ENCODE measurements around the gene GC. TPM values are rescaled to one million over a fixed set of nuclear protein-coding genes. Genes with fewer than 3 reads are reported as not detected.
"Not testable (repeated sequence)": the region's sequence is repeated elsewhere in the genome, so short reads cannot be mapped to it uniquely, and the experiment has no call there.

GC gene
- total RNA-seq, 1 experiment from 2014 or later: not detected

DNA sequence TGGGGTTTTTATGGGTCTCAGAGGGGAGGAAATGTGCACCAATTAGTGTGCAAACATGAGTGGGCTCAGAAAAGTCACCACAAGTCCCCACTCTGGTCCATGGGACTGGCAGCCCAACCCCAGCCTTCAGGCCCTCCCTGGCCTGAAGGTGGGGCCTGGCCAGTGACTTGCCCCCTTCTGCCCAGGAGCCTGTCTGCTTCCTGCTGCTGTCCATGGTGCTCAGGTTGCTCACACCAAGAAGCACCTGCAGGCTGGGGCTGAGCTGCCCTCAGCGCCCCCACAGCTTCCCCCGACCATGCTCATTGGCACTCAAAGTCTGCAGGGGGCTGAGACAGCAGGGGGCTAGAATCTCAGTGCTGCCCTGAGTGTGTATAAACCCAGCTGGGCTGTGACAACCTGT lies 30.6 kb upstream of the GC start:
- Histone ChIP-seq H3K27ac (ENCODE audit: insufficient read length, low read depth, low read length) (no peak overlapping the region), H3K4me2 (ENCODE audit: insufficient read depth, insufficient read length, low read length) (no peak overlapping the region), H3K23ac (ENCODE audit: insufficient read length, low read depth, low read length) (no peak overlapping the region), H2AFZ (ENCODE audit: low read length) (no peak overlapping the region), H4K5ac (ENCODE audit: insufficient read length, low read depth, low read length) (no peak overlapping the region), H3K18ac (ENCODE audit: insufficient read length, low read depth, low read length) (no peak overlapping the region), H2BK15ac (ENCODE audit: low read depth, low read length) (no peak overlapping the region), H3T11ph (ENCODE audit: low read length) (no peak overlapping the region), H2BK5ac (ENCODE audit: insufficient read length, low read length) (no peak overlapping the region), H3K4me1 (ENCODE audit: insufficient read depth, low read length) (no peaks in the 10 kb centered on the region), H3K4ac (ENCODE audit: low read depth, low read length) (no peak overlapping the region), H4K8ac (replicated peaks; ENCODE audit: insufficient read length, low read depth, low read length) (no peak overlapping the region), H2AK5ac (ENCODE audit: insufficient read length, low read length) (no peak overlapping the region), H3K79me1 (ENCODE audit: insufficient read depth, low read depth, low read length, poor library complexity, severe bottlenecking) (no peaks in the 10 kb centered on the region), H4K20me1 (ENCODE audit: control insufficient read depth, insufficient read depth, insufficient read length) (no peaks in the 10 kb centered on the region), H3K9me3 (ENCODE audit: control insufficient read depth, low read depth, low read length) (no peaks in the 10 kb centered on the region), H2BK120ac (ENCODE audit: low read depth, low read length, poor library complexity, severe bottlenecking) (no peak overlapping the region), H3K23me2 (ENCODE audit: insufficient read length, low read depth, low read length, poor library complexity, severe bottlenecking) (no peaks in the 10 kb centered on the region), H3K79me2 (ENCODE audit: insufficient read depth, low read length) (no peaks in the 10 kb centered on the region), H4K91ac (ENCODE audit: insufficient read length, low read depth, low read length) (no peak overlapping the region), H3K56ac (ENCODE audit: insufficient read length, low read depth, low read length) (no peak overlapping the region), H2BK20ac (ENCODE audit: low read depth, low read length, poor library complexity, severe bottlenecking) (no peak overlapping the region), H2BK12ac (ENCODE audit: insufficient read length, low read depth, low read length) (no peak overlapping the region), H3K14ac (ENCODE audit: insufficient read depth, low read length) (no peak overlapping the region), H3K9ac (ENCODE audit: extremely low read depth, insufficient read length, low read length) (no peak overlapping the region), H3K27me3 (ENCODE audit: insufficient read depth, low read length) (no peaks in the 10 kb centered on the region)
- Mint-ChIP-seq H3K9me3 (no peaks in the 10 kb centered on the region; a peak in 2 of 5 replicates), H3K4me1 (peaks cover 21 to 25% of the 10 kb centered on the region in 2 experiments), H3K4me3 (no peak overlapping the region), H3K36me3 (ENCODE audit: insufficient read depth in 1 of 3, low read depth in 3 of 3) (peaks cover 3 to 14% (median 7%) of the 10 kb centered on the region in 3 experiments; a peak in 5 of 7 replicates), H3K27ac (no peak overlapping the region), H3K27me3 (ENCODE audit: low read depth) (no peaks in the 10 kb centered on the region)
- TF ChIP-seq, protein P1, sequence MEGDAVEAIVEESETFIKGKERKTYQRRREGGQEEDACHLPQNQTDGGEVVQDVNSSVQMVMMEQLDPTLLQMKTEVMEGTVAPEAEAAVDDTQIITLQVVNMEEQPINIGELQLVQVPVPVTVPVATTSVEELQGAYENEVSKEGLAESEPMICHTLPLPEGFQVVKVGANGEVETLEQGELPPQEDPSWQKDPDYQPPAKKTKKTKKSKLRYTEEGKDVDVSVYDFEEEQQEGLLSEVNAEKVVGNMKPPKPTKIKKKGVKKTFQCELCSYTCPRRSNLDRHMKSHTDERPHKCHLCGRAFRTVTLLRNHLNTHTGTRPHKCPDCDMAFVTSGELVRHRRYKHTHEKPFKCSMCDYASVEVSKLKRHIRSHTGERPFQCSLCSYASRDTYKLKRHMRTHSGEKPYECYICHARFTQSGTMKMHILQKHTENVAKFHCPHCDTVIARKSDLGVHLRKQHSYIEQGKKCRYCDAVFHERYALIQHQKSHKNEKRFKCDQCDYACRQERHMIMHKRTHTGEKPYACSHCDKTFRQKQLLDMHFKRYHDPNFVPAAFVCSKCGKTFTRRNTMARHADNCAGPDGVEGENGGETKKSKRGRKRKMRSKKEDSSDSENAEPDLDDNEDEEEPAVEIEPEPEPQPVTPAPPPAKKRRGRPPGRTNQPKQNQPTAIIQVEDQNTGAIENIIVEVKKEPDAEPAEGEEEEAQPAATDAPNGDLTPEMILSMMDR (conservative IDR thresholded peaks at IDR 0.05): no peak
- peak; percentile 58 for DNase-seq
- WGBS (ENCODE audit: extremely low coverage, insufficient read length, low lambda C conversion rate): no CpG with 5 or more reads among the region's 2 CpGs

DNA sequence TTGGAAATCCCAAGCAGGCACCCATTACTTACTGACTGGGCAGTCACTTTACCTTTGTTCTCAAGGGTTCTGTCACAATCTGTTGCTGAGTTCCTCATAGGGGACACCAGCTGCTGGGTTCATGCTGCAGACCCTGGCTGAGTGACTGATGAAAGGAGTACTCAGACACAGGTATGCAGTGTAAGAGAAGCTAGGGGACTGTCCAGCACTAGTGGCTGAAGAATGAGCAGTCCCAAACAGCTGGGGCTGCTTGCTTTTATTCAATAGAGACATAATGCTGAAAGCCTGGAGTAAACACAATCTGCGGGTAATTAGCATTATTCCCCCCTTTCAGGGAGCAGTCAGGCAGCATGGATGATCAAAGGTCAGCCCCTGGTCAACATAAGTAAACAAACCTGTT lies 25.9 kb upstream of the GC start:
- H3K36me3 Mint-ChIP-seq (ENCODE audit: insufficient read depth in 1 of 3, low read depth in 3 of 3); H3K14ac ChIP-seq (ENCODE audit: insufficient read depth, low read length); H3K27me3 ChIP-seq (ENCODE audit: insufficient read depth, low read length): not testable (repeated sequence)

More for the DNA sequence above, 25.9 kb upstream of the GC start:
- not testable (repeated sequence) for H3K4me1 ChIP-seq (ENCODE audit: insufficient read depth, low read length); H4K8ac ChIP-seq (replicated peaks; ENCODE audit: insufficient read length, low read depth, low read length); H2BK5ac ChIP-seq (ENCODE audit: insufficient read length, low read length); H2BK20ac ChIP-seq (ENCODE audit: low read depth, low read length, poor library complexity, severe bottlenecking); H3T11ph ChIP-seq (ENCODE audit: low read length); H3K4me3 Mint-ChIP-seq; H3K79me1 ChIP-seq (ENCODE audit: insufficient read depth, low read depth, low read length, poor library complexity, severe bottlenecking); H3K4ac ChIP-seq (ENCODE audit: low read depth, low read length); H3K18ac ChIP-seq (ENCODE audit: insufficient read length, low read depth, low read length); H2BK120ac ChIP-seq (ENCODE audit: low read depth, low read length, poor library complexity, severe bottlenecking); H3K56ac ChIP-seq (ENCODE audit: insufficient read length, low read depth, low read length); H3K27ac Mint-ChIP-seq; DNase-seq; H4K5ac ChIP-seq (ENCODE audit: insufficient read length, low read depth, low read length); H3K9me3 ChIP-seq (ENCODE audit: control insufficient read depth, low read depth, low read length); H3K23ac ChIP-seq (ENCODE audit: insufficient read length, low read depth, low read length); H3K27ac ChIP-seq (ENCODE audit: insufficient read length, low read depth, low read length); H3K79me2 ChIP-seq (ENCODE audit: insufficient read depth, low read length); H4K20me1 ChIP-seq (ENCODE audit: control insufficient read depth, insufficient read depth, insufficient read length); H3K23me2 ChIP-seq (ENCODE audit: insufficient read length, low read depth, low read length, poor library complexity, severe bottlenecking); H2AFZ ChIP-seq (ENCODE audit: low read length); H2BK15ac ChIP-seq (ENCODE audit: low read depth, low read length); H3K9me3 Mint-ChIP-seq; H2AK5ac ChIP-seq (ENCODE audit: insufficient read length, low read length); H2BK12ac ChIP-seq (ENCODE audit: insufficient read length, low read depth, low read length); H3K4me1 Mint-ChIP-seq; H3K27me3 Mint-ChIP-seq (ENCODE audit: low read depth); H3K4me2 ChIP-seq (ENCODE audit: insufficient read depth, insufficient read length, low read length); H3K9ac ChIP-seq (ENCODE audit: extremely low read depth, insufficient read length, low read length); H4K91ac ChIP-seq (ENCODE audit: insufficient read length, low read depth, low read length)
- WGBS (ENCODE audit: extremely low coverage, insufficient read length, low lambda C conversion rate): no CpG with 5 or more reads among the region's 1 CpG
